ENCODE data around the gene PARVA. TPM values are rescaled to one million over a fixed set of nuclear protein-coding genes. Genes with fewer than 3 reads are reported as not detected.

The PARVA gene
- total RNA-seq, 1 donor from 2014 or later, result 54.5 TPM

GRCh38 chr11:12376259-12377081 is 901 bp upstream of the PARVA start:
- DNase-seq (ENCODE audit: low read depth), result peak; percentile 46

DNA sequence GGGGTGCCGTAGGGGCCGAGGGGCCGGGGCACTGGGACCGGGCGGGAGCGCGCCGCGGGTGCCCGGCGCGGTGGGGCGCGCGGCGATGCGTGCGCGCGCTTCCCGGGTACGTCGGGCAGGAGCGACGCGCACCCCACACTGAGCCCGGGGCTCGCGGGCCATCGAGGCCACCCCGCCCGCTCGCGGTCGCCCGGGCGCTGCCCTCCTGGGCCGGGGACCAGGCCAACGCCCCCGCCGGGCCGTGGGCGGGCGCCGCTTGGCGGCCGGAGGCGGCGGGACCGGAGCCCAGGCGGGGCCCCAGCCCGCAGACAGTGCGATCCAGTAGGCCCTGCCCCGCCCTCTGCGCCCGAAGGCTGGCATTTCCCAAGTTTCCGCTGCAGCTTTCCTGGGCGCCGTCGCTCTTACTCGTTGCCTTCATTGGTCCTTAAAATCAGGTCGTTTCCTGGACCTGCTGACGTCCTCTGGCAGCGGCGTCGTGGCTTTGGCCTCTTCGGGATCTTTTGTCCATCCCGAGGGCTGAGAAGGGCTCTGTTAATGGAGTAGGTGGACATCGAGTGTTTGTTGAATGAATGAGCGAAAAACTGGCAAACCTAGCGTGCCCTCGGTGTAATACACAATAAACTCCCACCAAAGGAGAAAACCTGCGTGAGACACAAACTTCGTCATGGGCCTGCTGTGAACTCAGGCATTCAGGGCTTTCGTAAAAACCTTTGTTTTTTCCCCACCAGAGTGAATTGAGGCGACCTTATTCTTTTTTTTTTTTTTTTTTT is 638 bp downstream of the PARVA start:
- DNase-seq (ENCODE audit: low read depth), result peak; percentile 71

GRCh38 chr11:12380565-12381325 is 3.4 kb downstream of the PARVA start:
- no peak for DNase-seq (ENCODE audit: low read depth)

DNA sequence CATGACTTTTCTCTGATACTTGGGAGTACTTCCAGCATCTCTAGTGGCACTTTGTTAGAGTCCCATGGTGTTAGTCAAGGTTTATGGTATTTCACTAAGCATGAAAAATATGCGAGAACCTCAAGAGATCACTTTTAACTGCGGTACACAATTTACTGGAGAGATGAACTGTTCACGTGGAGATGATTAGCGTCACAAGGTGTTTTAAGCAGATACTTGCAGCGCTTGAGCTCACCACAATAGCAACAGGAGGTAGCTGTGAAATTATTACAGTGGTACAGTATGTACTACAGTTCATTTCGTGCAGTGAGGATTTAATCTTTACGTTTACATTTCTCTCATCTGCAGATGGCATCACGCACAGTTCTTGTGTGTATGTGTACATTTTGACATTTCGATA is 4.5 kb downstream of the PARVA start:
- no peak for DNase-seq (ENCODE audit: low read depth)

DNA sequence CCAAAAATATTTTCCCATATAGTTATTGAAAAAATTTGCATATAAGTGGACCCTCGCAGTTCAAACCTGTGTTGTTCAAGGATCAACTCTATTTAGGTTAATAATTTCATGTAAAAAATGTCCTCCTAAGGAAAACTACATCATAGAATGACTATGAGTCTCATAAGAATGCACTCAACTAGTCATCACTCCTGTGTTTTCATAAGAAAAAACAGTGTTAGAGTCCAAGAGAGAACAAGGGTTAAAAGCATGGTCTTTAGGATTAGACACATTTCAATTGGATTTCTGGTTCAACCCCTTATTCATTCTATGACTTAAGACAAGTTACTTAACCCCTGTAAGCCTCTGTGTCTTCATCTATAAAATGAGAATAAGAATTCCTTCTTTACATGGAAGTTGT is 5.1 kb downstream of the PARVA start:
- no peak for DNase-seq (ENCODE audit: low read depth)

- DNase-seq (ENCODE audit: low read depth), result no peak
These were observed 8.9 kb downstream of the PARVA start for GRCh38 chr11:12386309-12386708.

DNA sequence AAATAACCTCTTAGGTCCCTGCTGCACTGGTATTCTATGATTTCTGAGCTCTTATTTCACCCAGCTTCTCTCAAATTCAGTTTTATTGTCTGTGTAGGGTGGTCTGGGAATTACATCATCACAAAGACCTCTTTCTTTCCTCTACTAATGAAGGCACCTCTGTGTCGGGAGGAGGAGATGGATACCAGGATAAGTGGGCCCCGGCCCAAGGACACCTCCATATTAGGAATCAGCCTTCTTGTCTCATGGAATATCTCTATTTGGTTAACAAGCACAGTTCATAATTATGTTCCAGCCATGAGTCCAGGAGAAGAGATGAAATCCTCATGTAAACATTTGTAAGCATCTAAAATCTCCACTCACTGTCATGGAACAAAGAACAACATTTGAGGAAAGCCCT is 9.4 kb downstream of the PARVA start:
- no peak for DNase-seq (ENCODE audit: low read depth)

DNA sequence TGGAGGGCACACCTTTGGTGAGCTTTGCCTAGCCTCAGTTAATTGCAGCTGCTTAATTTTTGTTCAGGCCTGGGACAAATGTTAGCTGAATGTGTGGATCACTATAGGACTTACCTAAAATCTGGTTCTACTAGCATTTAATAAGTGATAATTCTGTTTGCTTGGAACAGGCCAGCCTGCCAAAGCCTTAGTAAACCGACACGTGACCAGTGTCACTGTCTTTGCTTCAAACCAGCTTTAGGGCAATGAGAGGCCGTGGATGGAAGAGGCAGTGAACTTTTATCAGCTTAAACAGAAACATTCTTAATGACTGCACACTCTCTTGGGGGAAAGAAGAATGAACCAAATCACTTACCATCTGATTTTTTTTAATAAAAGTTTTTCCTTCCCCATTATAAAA is 10.8 kb downstream of the PARVA start:
- DNase-seq (ENCODE audit: low read depth), result no peak

DNA sequence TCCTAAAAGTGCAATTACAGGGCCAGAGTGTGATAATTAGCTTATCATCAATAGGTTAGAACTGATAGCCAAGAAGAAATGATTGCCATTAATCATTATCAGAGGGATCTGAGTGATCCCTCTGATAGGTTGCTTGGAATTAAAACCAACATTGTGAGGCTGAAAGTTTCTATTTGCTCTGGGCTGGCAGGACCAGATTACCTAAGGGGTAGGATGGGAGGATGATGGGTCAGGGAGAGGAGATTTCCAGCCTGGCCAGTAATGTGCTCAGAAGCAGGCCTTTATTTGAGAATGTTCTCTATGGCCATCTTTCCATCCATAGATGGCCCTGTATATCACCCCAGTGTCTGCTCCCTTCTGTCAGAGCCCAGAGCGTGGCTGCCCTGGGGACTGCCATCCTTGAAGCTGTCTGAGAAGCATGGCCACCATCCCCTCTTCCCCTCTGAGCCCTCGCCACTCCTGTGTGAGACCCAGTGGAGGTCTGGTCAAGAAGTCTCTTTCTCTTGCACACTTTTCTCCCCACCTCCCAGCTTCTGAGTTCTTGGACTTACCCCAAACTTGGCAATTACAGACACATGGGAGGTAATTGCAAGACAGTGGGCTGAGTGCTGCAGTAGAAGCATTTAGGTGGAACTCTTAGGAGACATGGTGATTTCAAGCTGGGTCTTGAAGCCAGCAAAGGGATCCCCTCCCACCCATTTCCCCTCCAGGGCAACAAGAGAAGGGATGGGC is 11.7 kb downstream of the PARVA start:
- DNase-seq (ENCODE audit: low read depth), result no peak

DNA sequence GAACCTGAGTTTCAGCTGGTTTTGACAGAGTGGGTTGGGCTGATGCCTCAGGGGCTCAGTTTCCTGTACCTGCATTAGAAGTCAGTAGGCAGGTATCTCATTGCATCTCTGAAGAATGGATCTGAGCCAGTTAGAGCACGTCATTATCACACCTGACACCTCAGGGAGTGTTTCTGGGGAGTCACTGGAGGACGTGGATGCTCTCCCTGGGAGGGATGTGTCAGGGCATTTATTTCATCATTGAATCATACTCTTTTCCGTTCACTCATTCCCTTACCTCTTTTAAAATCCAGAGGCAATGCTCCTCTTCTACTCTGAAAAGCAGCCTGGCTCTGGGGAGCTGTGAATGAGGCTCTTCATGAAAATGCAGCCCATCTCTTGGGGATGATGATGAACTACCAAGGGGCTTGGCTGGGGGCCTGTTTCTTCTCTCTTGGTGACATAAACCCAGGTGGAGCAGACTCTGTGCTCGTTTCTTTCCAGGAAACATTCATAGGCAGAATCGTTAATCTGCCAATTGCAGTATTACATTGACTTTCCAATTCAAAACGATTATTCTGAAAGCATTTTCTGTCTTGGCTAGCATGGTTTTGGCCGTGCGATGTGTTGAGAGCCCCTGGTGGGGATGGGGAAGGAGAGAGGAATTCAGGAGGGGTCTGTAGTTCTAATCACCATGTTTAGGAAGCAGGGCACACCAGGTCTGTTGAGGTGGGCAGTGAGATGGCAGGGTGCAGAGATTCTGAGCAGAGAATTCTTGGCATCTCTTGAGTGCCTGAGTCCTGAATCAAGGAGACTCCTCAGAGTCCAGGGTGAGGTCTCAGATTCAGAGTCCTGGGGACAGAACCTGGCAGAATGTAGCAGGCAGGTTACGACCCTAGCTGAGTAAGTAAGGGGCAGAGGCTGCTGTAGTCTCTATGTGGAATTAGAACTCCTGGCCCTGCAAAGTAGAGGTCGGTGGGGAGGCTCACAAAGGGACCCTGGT is 12.6 kb downstream of the PARVA start:
- no peak for DNase-seq (ENCODE audit: low read depth)

DNA sequence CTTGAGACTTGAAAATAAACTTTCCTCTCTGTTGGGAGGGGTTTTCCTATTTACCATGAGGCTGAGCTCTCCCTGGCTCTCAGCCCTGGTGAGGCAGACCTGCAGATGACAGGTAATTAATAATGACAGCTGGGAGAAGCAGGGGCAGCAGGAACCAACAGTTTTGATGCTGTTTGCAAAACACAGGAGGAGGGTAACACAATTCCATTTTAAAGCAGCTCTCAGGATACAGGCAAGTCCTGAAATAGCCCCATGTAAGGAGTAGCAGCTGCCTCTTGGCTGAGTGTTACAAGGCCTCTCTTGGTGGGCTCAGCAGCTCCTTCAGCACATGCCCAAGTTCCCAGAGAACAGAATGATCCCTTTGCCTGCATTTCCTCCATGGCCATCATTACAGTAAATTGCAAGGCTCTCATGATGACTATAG is 13.3 kb downstream of the PARVA start:
- DNase-seq (ENCODE audit: low read depth), result no peak

GRCh38 chr11:12392672-12393071 is 15.3 kb downstream of the PARVA start:
- no peak for DNase-seq (ENCODE audit: low read depth)

- DNase-seq (ENCODE audit: low read depth), result no peak
These were observed 16.3 kb downstream of the PARVA start for GRCh38 chr11:12393691-12394090.

GRCh38 chr11:12394601-12395000 is 17.2 kb downstream of the PARVA start:
- DNase-seq (ENCODE audit: low read depth), result no peak

- DNase-seq (ENCODE audit: low read depth), result no peak
These were observed 18.0 kb downstream of the PARVA start for GRCh38 chr11:12395333-12395732.

DNA sequence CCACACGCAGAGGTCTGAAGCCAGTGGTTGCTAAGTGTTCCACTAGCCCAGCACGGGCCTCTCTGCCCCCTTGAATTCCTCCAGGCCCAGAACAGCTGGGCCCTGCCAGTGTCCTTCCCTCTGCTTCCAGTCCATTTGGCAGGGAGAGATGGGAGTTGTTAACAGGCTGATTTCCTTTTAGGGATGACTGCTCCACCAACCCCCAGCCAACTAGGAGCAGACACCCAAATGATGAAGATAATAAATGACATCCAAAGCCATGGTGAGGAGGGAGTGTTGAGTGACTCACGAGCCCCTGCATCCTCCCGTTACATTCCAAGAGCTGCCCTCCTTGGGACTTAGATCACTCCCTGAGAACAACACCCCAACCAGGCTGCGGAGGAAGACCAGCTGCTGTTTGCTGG is 20.6 kb downstream of the PARVA start:
- peak; percentile 68 for DNase-seq (ENCODE audit: low read depth)

GRCh38 chr11:12399355-12399754 is 22.0 kb downstream of the PARVA start:
- DNase-seq (ENCODE audit: low read depth), result no peak

DNA sequence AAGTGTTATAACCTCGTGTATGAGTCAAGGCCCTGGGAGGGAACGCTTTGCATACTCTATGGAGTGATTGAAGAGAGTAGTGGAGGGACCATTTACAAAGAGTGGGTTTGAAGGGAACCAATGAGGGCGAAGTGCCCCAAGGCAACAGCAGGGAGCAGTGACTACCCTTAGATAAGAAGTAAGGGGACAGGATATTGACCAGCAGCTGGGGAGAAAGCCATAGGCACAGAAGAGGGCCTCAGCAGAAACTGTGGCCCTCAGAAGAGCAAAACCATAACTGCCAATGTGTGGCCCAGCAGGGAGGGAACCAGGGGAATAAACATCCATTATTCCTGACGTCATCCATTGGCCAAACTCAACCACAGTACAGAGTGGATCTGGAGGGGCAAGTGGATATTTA is 24.7 kb downstream of the PARVA start:
- no peak for DNase-seq (ENCODE audit: low read depth)

- DNase-seq (ENCODE audit: low read depth), result no peak
These were observed 25.3 kb downstream of the PARVA start for GRCh38 chr11:12402691-12403120.

Measured in renal cortical epithelial cell (primary cell).